HepG2 (cell line): Measurements from ENCODE around the gene TRMT112. TPM values are rescaled to one million over a fixed set of nuclear protein-coding genes. Genes with fewer than 3 reads are reported as not detected.
A peak's percentile ranks its signal among the peaks of the same experiment; 100 is the strongest.

Source experiments
- CAMTA2 ChIP-seq: sonication (generic); formaldehyde crosslinking; IDR thresholded peaks from 2 replicates; pipeline ENCODE4 v1.4.0; 2020; ENCODE audit warnings: mild to moderate bottlenecking, missing genetic modification reagents, borderline replicate concordance
- CEBPZ ChIP-seq: IDR thresholded peaks from 2 replicates; pipeline ENCODE4 v1.6.1; 2012; ENCODE audit warnings: low read length, improper control_type of control experiment
- CENPBD1 ChIP-seq: sonication (generic); formaldehyde crosslinking; IDR thresholded peaks from 2 replicates; pipeline ENCODE4 v1.8.0; 2022; ENCODE audit warnings: missing genetic modification reagents, low read depth, mild to moderate bottlenecking, borderline replicate concordance
- EZH2 ChIP-seq: conservative IDR thresholded peaks from 2 replicates; pipeline ENCODE4 v1.6.1; 2012; ENCODE audit warnings: mild to moderate bottlenecking, low read depth, low read length, moderate library complexity
- JUNB ChIP-seq: sonication (generic); formaldehyde crosslinking; IDR thresholded peaks from 2 replicates; pipeline ENCODE4 v1.8.0; 2022; ENCODE audit warnings: missing genetic modification reagents, mild to moderate bottlenecking, borderline replicate concordance
- MIXL1 ChIP-seq: IDR thresholded peaks from 2 replicates; pipeline ENCODE4 v1.6.1; 2016
- PHF5A ChIP-seq: IDR thresholded peaks from one replicate; pipeline ENCODE4 v1.6.1; 2018; ENCODE audit warnings: low read depth, missing genetic modification reagents; ENCODE audit not compliant: unreplicated experiment
- ZNF317 ChIP-seq: sonication (generic); formaldehyde crosslinking; IDR thresholded peaks from 2 replicates; pipeline ENCODE4 v1.5.0; 2020; ENCODE audit warnings: mild to moderate bottlenecking, missing genetic modification reagents
- ZSCAN9 ChIP-seq: IDR thresholded peaks from 2 replicates; pipeline ENCODE4 v1.6.1; 2016; ENCODE audit warnings: borderline replicate concordance
- polyA plus RNA-seq, 8 experiments: library from polyadenylated mRNA; depleted of rRNA in 3 of 8; stranded (reverse) in 7 of 8; unstranded in 1 of 8; fragments of >200 nt; fragmentation: Illumina TruSeq in 4 of 8; extraction: Trizol in 4 of 8; gene quantifications; 2 replicates each; pipeline versions ENCODE4 v1.2.1 to v1.2.3, GENCODE V29; 2011 to 2016; ENCODE audit warnings: low read depth in 4 of 8, missing spikeins in 1 of 8, mixed read lengths in 1 of 8; ENCODE audit not compliant: insufficient read depth in 1 of 8
- total RNA-seq, 5 experiments: library from RNA; depleted of rRNA; stranded (reverse); fragments of >200 nt; fragmentation: Illumina TruSeq; extraction: Trizol; gene quantifications; 2 replicates each; pipeline ENCODE4 v1.2.3, GENCODE V29; 2016; ENCODE audit warnings: low read depth in 1 of 5
- TF ChIP-seq, protein P1 (sequence below): sonication (generic); formaldehyde crosslinking; IDR thresholded peaks from 2 replicates; pipeline ENCODE4 v1.5.1; 2020; ENCODE audit warnings: missing genetic modification reagents, mild to moderate bottlenecking, borderline replicate concordance
- TF ChIP-seq, protein P2 (sequence below): sonication (generic); formaldehyde crosslinking; IDR thresholded peaks from 2 replicates; pipeline ENCODE4 v1.5.0; 2020; ENCODE audit warnings: missing genetic modification reagents
- TF ChIP-seq, protein P3 (sequence below): sonication (generic); formaldehyde crosslinking; IDR thresholded peaks from 2 replicates; pipeline ENCODE4 v1.5.1; 2020; ENCODE audit warnings: mild to moderate bottlenecking, missing genetic modification reagents
- TF ChIP-seq, protein P4 (sequence below), 2 experiments: IDR thresholded peaks; 2 replicates each; pipeline ENCODE4 v1.6.1; 2011 to 2012; ENCODE audit warnings: low read length in 2 of 2, borderline replicate concordance in 1 of 2, low read depth in 1 of 2, mild to moderate bottlenecking in 1 of 2, moderate library complexity in 1 of 2

The TRMT112 gene
- total and polyA plus RNA-seq, 2 of the 13 experiments (the other 11 are each of a cell fraction or from before 2014, with no cell fraction given) = 186 to 409 TPM

DNA sequence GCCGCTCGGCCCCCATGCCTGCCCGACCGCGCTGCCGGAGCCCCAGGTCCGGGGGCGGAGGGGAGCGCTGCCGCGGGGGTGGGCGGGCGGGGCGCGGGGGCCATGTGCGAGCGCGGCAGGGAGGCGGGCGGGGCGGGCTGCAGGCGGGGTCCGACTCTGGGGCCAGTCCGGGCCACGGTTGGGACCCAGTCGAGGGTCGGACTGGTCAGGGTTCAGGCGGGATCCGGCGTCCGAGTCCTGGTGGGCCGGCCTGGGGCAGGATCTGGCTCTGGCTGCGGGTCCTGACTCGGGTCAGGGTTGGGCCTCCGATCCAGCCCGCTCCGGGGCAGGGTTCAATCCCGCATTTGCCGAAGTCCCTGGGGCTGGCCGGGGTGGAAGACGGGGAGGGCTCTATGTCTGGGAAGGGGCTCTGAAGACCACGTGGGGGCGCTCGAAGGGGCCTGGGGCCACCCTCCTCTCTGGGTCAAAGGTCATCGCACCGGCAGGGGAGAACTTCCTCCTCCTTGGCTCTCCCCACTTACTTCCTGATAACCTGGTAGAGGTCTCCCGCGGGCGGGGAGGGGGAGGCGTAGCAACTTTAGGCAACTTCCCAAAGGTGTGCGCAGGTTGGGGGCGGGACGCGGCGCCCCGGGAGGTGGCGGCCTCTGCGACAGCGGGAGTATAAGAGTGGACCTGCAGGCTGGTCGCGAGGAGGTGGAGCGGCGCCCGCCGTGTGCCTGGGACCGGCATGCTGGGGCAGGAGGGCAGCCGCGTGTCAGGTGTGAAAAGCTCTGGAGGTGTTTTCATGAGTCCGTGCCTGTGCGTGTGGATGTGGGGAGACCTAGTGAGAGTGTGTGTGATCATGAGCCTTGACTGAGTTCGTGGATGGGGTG lies 11.4 kb downstream of the TRMT112 start (continued):
- TF ChIP-seq, protein P1, sequence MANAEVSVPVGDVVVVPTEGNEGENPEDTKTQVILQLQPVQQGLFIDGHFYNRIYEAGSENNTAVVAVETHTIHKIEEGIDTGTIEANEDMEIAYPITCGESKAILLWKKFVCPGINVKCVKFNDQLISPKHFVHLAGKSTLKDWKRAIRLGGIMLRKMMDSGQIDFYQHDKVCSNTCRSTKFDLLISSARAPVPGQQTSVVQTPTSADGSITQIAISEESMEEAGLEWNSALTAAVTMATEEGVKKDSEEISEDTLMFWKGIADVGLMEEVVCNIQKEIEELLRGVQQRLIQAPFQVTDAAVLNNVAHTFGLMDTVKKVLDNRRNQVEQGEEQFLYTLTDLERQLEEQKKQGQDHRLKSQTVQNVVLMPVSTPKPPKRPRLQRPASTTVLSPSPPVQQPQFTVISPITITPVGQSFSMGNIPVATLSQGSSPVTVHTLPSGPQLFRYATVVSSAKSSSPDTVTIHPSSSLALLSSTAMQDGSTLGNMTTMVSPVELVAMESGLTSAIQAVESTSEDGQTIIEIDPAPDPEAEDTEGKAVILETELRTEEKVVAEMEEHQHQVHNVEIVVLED = no peak
- TF ChIP-seq JUNB = no peak
- 0 out of 2 replicates have a peak, but pooled peaks have one; percentile 20 for TF ChIP-seq ZSCAN9 (CRISPR knock-in tag)
- no peak for TF ChIP-seq CENPBD1
- TF ChIP-seq PHF5A (CRISPR knock-in tag) = peak; percentile 42
- no peak for TF ChIP-seq EZH2
- TF ChIP-seq, protein P2, sequence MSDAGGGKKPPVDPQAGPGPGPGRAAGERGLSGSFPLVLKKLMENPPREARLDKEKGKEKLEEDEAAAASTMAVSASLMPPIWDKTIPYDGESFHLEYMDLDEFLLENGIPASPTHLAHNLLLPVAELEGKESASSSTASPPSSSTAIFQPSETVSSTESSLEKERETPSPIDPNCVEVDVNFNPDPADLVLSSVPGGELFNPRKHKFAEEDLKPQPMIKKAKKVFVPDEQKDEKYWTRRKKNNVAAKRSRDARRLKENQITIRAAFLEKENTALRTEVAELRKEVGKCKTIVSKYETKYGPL (CRISPR knock-in tag) = no peak
- TF ChIP-seq CEBPZ = no peak
- TF ChIP-seq MIXL1 = no peak
- no peak for TF ChIP-seq CAMTA2
- TF ChIP-seq, protein P3, sequence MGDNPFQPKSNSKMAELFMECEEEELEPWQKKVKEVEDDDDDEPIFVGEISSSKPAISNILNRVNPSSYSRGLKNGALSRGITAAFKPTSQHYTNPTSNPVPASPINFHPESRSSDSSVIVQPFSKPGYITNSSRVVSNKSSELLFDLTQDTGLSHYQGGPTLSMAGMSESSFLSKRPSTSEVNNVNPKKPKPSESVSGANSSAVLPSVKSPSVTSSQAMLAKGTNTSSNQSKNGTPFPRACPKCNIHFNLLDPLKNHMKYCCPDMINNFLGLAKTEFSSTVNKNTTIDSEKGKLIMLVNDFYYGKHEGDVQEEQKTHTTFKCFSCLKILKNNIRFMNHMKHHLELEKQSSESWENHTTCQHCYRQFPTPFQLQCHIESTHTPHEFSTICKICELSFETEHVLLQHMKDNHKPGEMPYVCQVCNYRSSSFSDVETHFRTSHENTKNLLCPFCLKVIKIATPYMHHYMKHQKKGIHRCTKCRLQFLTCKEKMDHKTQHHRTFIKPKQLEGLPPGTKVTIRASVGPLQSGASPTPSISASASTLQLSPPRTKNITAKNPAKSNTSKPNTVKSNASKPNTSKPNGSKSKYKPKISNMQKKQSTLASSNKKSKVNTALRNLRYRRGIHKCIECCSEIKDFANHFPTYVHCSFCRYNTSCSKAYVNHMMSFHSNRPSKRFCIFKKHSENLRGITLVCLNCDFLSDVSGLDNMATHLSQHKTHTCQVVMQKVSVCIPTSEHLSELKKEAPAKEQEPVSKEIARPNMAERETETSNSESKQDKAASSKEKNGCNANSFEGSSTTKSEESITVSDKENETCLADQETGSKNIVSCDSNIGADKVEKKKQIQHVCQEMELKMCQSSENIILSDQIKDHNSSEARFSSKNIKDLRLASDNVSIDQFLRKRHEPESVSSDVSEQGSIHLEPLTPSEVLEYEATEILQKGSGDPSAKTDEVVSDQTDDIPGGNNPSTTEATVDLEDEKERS (CRISPR knock-in tag) = peak; percentile 64; the same call in 1 of the 2 replicates
- TF ChIP-seq, protein P4, sequence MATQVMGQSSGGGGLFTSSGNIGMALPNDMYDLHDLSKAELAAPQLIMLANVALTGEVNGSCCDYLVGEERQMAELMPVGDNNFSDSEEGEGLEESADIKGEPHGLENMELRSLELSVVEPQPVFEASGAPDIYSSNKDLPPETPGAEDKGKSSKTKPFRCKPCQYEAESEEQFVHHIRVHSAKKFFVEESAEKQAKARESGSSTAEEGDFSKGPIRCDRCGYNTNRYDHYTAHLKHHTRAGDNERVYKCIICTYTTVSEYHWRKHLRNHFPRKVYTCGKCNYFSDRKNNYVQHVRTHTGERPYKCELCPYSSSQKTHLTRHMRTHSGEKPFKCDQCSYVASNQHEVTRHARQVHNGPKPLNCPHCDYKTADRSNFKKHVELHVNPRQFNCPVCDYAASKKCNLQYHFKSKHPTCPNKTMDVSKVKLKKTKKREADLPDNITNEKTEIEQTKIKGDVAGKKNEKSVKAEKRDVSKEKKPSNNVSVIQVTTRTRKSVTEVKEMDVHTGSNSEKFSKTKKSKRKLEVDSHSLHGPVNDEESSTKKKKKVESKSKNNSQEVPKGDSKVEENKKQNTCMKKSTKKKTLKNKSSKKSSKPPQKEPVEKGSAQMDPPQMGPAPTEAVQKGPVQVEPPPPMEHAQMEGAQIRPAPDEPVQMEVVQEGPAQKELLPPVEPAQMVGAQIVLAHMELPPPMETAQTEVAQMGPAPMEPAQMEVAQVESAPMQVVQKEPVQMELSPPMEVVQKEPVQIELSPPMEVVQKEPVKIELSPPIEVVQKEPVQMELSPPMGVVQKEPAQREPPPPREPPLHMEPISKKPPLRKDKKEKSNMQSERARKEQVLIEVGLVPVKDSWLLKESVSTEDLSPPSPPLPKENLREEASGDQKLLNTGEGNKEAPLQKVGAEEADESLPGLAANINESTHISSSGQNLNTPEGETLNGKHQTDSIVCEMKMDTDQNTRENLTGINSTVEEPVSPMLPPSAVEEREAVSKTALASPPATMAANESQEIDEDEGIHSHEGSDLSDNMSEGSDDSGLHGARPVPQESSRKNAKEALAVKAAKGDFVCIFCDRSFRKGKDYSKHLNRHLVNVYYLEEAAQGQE (IDR thresholded peaks at IDR 0.05; ENCODE audit: borderline replicate concordance in 1 of 2, low read depth in 1 of 2, low read length in 2 of 2) = no peak
- TF ChIP-seq ZNF317 = peak; percentile 62
